ENCODE results near the gene SSBP2.

- TF ChIP-seq, protein P1, sequence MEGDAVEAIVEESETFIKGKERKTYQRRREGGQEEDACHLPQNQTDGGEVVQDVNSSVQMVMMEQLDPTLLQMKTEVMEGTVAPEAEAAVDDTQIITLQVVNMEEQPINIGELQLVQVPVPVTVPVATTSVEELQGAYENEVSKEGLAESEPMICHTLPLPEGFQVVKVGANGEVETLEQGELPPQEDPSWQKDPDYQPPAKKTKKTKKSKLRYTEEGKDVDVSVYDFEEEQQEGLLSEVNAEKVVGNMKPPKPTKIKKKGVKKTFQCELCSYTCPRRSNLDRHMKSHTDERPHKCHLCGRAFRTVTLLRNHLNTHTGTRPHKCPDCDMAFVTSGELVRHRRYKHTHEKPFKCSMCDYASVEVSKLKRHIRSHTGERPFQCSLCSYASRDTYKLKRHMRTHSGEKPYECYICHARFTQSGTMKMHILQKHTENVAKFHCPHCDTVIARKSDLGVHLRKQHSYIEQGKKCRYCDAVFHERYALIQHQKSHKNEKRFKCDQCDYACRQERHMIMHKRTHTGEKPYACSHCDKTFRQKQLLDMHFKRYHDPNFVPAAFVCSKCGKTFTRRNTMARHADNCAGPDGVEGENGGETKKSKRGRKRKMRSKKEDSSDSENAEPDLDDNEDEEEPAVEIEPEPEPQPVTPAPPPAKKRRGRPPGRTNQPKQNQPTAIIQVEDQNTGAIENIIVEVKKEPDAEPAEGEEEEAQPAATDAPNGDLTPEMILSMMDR (IDR thresholded peaks at IDR 0.05; ENCODE audit: insufficient read depth, low read length, poor library complexity, severe bottlenecking), result no peak
- no peak for TF ChIP-seq EZH2phosphoT487 (conservative IDR thresholded peaks at IDR 0.05; ENCODE audit: low read length)
These were observed 205.0 kb downstream of the SSBP2 start for GRCh38 chr5:81545911-81546310.

Data from SU-DHL-6 (cell line).